Body of pancreas (tissue), 4 donors: ENCODE measurements around the gene EPHB1.

ENCODE experiments used
- POLR2A ChIP-seq, 3 donors: fragments of 450-650 bp; IDR thresholded peaks; one replicate each; pipeline ENCODE4 v1.6.1; 2016; ENCODE audit warnings: antibody characterized with exemption in 3 of 3, mild to moderate bottlenecking in 2 of 3
- TF ChIP-seq, protein P1 (sequence below), 7 experiments: fragments of 450-650 bp in 4 of 7; fragments of 200-600 bp in 3 of 7; sonication (generic) in 3 of 7; IDR thresholded peaks; one replicate each; pipeline ENCODE4 v1.5.1; 2016 to 2019; ENCODE audit warnings: antibody characterized with exemption in 7 of 7

DNA sequence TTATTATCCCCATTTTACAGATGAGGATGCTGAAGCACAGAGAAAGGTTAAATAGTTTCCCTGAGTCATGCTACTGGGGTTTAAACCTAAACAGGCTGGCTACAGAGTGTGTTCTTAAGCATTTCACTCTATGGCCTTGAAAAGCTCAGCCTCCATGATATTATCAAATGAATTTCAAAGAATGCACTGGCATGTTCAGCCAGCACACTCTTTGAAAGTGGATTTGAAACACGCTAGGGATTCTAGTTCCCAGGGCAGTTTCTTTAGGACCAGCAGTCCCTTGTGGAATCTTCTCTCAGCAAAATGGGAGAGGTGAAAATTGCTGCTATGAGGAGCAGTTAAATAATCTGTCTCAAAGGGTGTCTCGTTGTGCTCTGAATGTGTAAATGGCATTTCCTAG, 213.3 kb downstream of the EPHB1 start:
- TF ChIP-seq, protein P1, sequence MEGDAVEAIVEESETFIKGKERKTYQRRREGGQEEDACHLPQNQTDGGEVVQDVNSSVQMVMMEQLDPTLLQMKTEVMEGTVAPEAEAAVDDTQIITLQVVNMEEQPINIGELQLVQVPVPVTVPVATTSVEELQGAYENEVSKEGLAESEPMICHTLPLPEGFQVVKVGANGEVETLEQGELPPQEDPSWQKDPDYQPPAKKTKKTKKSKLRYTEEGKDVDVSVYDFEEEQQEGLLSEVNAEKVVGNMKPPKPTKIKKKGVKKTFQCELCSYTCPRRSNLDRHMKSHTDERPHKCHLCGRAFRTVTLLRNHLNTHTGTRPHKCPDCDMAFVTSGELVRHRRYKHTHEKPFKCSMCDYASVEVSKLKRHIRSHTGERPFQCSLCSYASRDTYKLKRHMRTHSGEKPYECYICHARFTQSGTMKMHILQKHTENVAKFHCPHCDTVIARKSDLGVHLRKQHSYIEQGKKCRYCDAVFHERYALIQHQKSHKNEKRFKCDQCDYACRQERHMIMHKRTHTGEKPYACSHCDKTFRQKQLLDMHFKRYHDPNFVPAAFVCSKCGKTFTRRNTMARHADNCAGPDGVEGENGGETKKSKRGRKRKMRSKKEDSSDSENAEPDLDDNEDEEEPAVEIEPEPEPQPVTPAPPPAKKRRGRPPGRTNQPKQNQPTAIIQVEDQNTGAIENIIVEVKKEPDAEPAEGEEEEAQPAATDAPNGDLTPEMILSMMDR (IDR thresholded peaks at IDR 0.05) = no peak
- no peak for TF ChIP-seq POLR2A (IDR thresholded peaks at IDR 0.05)
